GM12874 (cell line): ENCODE data around the gene L3MBTL3.

Source experiments
- TF ChIP-seq, protein P1 (sequence below): IDR thresholded peaks from 2 replicates; pipeline ENCODE4 v1.5.1; 2011; ENCODE audit warnings: low read depth, mild to moderate bottlenecking, control low read depth, low read length, moderate library complexity; ENCODE audit not compliant: insufficient read depth

The L3MBTL3 gene

GRCh38 chr6:130018292-130018743 lies at the start of gene L3MBTL3:
L3MBTL3 (plus strand) TSS chr6:130018581; CDS start chr6:130042700, 24,119 bp downstream.
- TF ChIP-seq, protein P1, sequence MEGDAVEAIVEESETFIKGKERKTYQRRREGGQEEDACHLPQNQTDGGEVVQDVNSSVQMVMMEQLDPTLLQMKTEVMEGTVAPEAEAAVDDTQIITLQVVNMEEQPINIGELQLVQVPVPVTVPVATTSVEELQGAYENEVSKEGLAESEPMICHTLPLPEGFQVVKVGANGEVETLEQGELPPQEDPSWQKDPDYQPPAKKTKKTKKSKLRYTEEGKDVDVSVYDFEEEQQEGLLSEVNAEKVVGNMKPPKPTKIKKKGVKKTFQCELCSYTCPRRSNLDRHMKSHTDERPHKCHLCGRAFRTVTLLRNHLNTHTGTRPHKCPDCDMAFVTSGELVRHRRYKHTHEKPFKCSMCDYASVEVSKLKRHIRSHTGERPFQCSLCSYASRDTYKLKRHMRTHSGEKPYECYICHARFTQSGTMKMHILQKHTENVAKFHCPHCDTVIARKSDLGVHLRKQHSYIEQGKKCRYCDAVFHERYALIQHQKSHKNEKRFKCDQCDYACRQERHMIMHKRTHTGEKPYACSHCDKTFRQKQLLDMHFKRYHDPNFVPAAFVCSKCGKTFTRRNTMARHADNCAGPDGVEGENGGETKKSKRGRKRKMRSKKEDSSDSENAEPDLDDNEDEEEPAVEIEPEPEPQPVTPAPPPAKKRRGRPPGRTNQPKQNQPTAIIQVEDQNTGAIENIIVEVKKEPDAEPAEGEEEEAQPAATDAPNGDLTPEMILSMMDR = no peak

DNA sequence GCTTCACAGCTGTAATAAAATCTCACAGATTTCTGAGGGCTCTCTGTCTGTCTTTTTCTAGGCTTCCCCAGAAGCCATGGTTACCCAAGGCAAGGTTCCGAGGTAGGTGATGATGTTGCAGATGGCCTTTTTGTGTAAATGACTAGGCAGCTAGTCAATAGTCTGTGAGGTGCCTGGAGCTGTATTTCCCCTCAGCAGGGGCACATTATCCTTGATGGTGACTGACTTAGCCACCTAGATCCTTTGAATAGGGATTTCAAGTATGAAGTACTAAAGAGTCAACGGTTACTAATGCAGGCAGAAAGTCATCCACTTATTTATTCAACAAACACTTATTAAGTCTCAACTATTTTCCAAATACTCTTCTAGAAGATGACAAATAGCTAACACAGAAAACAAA lies 49.3 kb upstream of the L3MBTL3 start:
- TF ChIP-seq, protein P1 = no peak

- TF ChIP-seq, protein P1 = no peak
These were observed 42.3 kb upstream of the L3MBTL3 start for GRCh38 chr6:129976110-129976509.

GRCh38 chr6:129978148-129978916 lies 40.0 kb upstream of the L3MBTL3 start:
- TF ChIP-seq, protein P1 = no peak

DNA sequence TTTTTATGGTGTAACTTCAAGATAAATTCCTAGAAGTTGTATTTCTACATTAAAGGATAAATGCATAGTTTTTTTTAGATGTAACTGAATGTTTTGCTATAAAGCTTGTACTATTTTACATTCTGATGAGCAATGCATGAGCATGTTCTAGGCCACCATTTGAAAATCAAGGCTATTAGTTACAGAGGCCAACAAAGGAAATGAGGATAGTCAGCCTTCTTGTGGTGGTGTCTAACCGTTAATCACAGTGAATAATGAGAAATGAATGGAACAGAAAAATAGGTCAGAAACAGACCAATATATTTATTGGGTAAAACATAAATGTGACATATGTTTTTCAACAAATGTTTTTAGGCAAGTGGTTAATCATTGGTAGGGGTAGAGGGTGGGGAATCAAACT lies 37.6 kb upstream of the L3MBTL3 start:
- TF ChIP-seq, protein P1 = no peak

GRCh38 chr6:129981598-129981997 lies 36.8 kb upstream of the L3MBTL3 start:
- TF ChIP-seq, protein P1 = no peak

- TF ChIP-seq, protein P1 = no peak
These were observed 29.0 kb upstream of the L3MBTL3 start for GRCh38 chr6:129989396-129989795.
